ENCODE measurements around the gene TRIM44. TPM values are rescaled to one million over a fixed set of nuclear protein-coding genes. Genes with fewer than 3 reads are reported as not detected.

Gene TRIM44
- total and polyA plus RNA-seq, 2 donors (not counting 3 experiments of a cell fraction or from before 2014, with no cell fraction given), result 31.7 to 72.0 TPM

GRCh38 chr11:35620795-35621194, 41.8 kb upstream of the TRIM44 start:
- FAIRE-seq (no peak), DNase-seq (ENCODE audit: low read depth, low spot score) (no peak)
- TF ChIP-seq, protein P1, sequence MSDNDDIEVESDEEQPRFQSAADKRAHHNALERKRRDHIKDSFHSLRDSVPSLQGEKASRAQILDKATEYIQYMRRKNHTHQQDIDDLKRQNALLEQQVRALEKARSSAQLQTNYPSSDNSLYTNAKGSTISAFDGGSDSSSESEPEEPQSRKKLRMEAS (IDR thresholded peaks at IDR 0.05; ENCODE audit: insufficient read depth, insufficient read length), result no peak
- TF ChIP-seq MYC (IDR thresholded peaks at IDR 0.05; ENCODE audit: low read depth, low read length) (no peak), POLR2AphosphoS5 (IDR thresholded peaks at IDR 0.05; ENCODE audit: insufficient read depth, low read depth, low read length) (no peak), JUN (IDR thresholded peaks at IDR 0.05; ENCODE audit: borderline replicate concordance, insufficient read depth, insufficient read length, low read depth) (no peak), EZH2 (IDR thresholded peaks at IDR 0.05; ENCODE audit: borderline replicate concordance, low read depth, low read length, severe bottlenecking) (no peak), POLR2A (IDR thresholded peaks at IDR 0.05; ENCODE audit: low read depth, low read length) (no peak), GATA2 (IDR thresholded peaks at IDR 0.05; ENCODE audit: insufficient read depth, insufficient read length, low read depth, low read length) (no peak), FOS (IDR thresholded peaks at IDR 0.05; ENCODE audit: borderline replicate concordance, insufficient read depth, low read length) (no peak)
- TF ChIP-seq, protein P2, sequence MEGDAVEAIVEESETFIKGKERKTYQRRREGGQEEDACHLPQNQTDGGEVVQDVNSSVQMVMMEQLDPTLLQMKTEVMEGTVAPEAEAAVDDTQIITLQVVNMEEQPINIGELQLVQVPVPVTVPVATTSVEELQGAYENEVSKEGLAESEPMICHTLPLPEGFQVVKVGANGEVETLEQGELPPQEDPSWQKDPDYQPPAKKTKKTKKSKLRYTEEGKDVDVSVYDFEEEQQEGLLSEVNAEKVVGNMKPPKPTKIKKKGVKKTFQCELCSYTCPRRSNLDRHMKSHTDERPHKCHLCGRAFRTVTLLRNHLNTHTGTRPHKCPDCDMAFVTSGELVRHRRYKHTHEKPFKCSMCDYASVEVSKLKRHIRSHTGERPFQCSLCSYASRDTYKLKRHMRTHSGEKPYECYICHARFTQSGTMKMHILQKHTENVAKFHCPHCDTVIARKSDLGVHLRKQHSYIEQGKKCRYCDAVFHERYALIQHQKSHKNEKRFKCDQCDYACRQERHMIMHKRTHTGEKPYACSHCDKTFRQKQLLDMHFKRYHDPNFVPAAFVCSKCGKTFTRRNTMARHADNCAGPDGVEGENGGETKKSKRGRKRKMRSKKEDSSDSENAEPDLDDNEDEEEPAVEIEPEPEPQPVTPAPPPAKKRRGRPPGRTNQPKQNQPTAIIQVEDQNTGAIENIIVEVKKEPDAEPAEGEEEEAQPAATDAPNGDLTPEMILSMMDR (IDR thresholded peaks at IDR 0.05; ENCODE audit: extremely low read depth in 1 of 2, insufficient read depth in 1 of 2, low read depth in 1 of 2, low read length in 2 of 2), result no peak
- peak overlapping the region in 1 of 3 experiments; percentile 75 for H3K4me3 ChIP-seq (replicated peaks in 1 of 3; ENCODE audit: insufficient read depth in 1 of 3, low read depth in 1 of 3, low read length in 3 of 3)
- POLR2A ChIA-PET, result no interaction called here
- H4K20me1 ChIP-seq (replicated peaks; ENCODE audit: control insufficient read depth, extremely low read depth, insufficient read depth, low read length), result no peaks in the 10 kb centered on the region
- peak overlapping the region; percentile 96 for H3K9ac ChIP-seq (replicated peaks; ENCODE audit: extremely low read depth, insufficient read depth, low read length)
- peak overlapping the region; percentile 86 for H3K4me2 ChIP-seq (ENCODE audit: insufficient read depth, low read length)
- peaks cover 21% of the 10 kb centered on the region for H3K79me2 ChIP-seq (ENCODE audit: control insufficient read depth, insufficient read depth, low read length)
- dilution Hi-C loops (cut with MboI; ENCODE audit: extremely low pct_ligation_motif_present, low sequenced_read_pairs), result loop anchor here (25.0 kb wide), 1 partner anchor 642 kb away; no protein-coding TSS in a partner anchor
- CTCF ChIA-PET, result interaction anchor here (0.6 to 4.8 kb wide), 8 partner anchors 42 to 638 kb away, joined by 3 to 152 read pairs (median 4); partner anchors contain the start of gene TRIM44
- BruUV-seq (replicated peaks), result no TSS peak
- H2AFZ ChIP-seq (ENCODE audit: low read depth, low read length), result no peak overlapping the region
- no peaks in the 10 kb centered on the region for H3K36me3 ChIP-seq (ENCODE audit: control insufficient read depth in 2 of 2, extremely low read depth in 1 of 2, insufficient read depth in 2 of 2, low read length in 2 of 2)
- peaks cover 49% of the 10 kb centered on the region for H3K4me1 ChIP-seq (ENCODE audit: control insufficient read depth, extremely low read depth, insufficient read depth, low read length)
- no peaks in the 10 kb centered on the region for H3K9me1 ChIP-seq (replicated peaks; ENCODE audit: control insufficient read depth, extremely low read depth, insufficient read depth, low read length)
- H3K9me3 ChIP-seq (replicated peaks; ENCODE audit: control insufficient read depth, insufficient read depth, low read length), result no peaks in the 10 kb centered on the region
- peak overlapping the region; percentile 18 for H3K27ac ChIP-seq (ENCODE audit: insufficient read depth, low read depth, low read length)
- intact Hi-C loops (cut with micrococcal nuclease), result loop anchor here (5.0 kb wide), 1 partner anchor 1748 kb away; no protein-coding TSS in a partner anchor
- H3K27me3 ChIP-seq (ENCODE audit: control insufficient read depth in 2 of 2, insufficient read depth in 2 of 2, low read length in 2 of 2), result no peaks in the 10 kb centered on the region
